Keratinocyte (primary cell): ENCODE data around the gene OASL. TPM values are rescaled to one million over a fixed set of nuclear protein-coding genes. Genes with fewer than 3 reads are reported as not detected.

Source experiments
- DNase-seq: peaks from one replicate; pipeline ENCODE4 v3.0.0-alpha.2; 2011; ENCODE audit warnings: low read depth, missing footprints, low spot score
- FAIRE-seq: peaks from 2 replicates; lab custom pipeline; 2011; peaks lifted over from hg19 to GRCh38; lab: Jason Lieb, UNC
- H2AFZ ChIP-seq: 2 replicates; pipeline ENCODE4 v1.6.0; 2012; ENCODE audit warnings: low read length, control low read depth, inconsistent platforms; ENCODE audit not compliant: control insufficient read depth
- H3K27ac ChIP-seq: 2 replicates; pipeline ENCODE4 v1.5.1; 2011; ENCODE audit warnings: low read length; ENCODE audit not compliant: control insufficient read depth, insufficient read depth
- H3K27me3 ChIP-seq: 3 replicates; pipeline ENCODE4 v1.6.0; 2011; ENCODE audit warnings: low read length; ENCODE audit not compliant: control insufficient read depth, insufficient read depth; ENCODE audit errors: extremely low read depth
- H3K36me3 ChIP-seq, 2 experiments: 2 replicates in 1 of 2; 3 replicates in 1 of 2; pipeline ENCODE4 v1.5.1; 2011; ENCODE audit warnings: low read length in 2 of 2, mild to moderate bottlenecking in 1 of 2; ENCODE audit not compliant: control insufficient read depth in 2 of 2, insufficient read depth in 2 of 2; ENCODE audit errors: extremely low read depth in 1 of 2
- H3K4me1 ChIP-seq: 3 replicates; pipeline ENCODE4 v1.5.1; 2011; ENCODE audit warnings: low read length; ENCODE audit not compliant: control insufficient read depth, insufficient read depth; ENCODE audit errors: extremely low read depth
- H3K4me2 ChIP-seq: 3 replicates; pipeline ENCODE4 v1.6.0; 2011; ENCODE audit warnings: low read depth, low read length; ENCODE audit not compliant: control insufficient read depth, insufficient read depth; ENCODE audit errors: extremely low read depth
- H3K4me3 ChIP-seq, 3 experiments: fragments of 200-600 bp in 1 of 3; sonication (generic) in 1 of 3; 2 replicates in 2 of 3; 3 replicates in 1 of 3; pipeline ENCODE4 v1.5.1; 2011 to 2016; ENCODE audit warnings: low read length in 3 of 3, mild to moderate bottlenecking in 3 of 3, control low read depth in 2 of 3, inconsistent platforms in 1 of 3, low read depth in 1 of 3, mixed read lengths in 1 of 3, mixed run types in 1 of 3, moderate library complexity in 1 of 3; ENCODE audit not compliant: control insufficient read depth in 2 of 3, insufficient read depth in 2 of 3; ENCODE audit errors: extremely low read depth in 1 of 3
- H3K79me2 ChIP-seq: 2 replicates; pipeline ENCODE4 v1.6.0; 2012; ENCODE audit warnings: low read length; ENCODE audit not compliant: control insufficient read depth, insufficient read depth
- H3K9ac ChIP-seq: 3 replicates; pipeline ENCODE4 v1.6.0; 2011; ENCODE audit warnings: low read length; ENCODE audit not compliant: control insufficient read depth, insufficient read depth; ENCODE audit errors: extremely low read depth
- H3K9me1 ChIP-seq: 3 replicates; pipeline ENCODE4 v1.6.0; 2011; ENCODE audit warnings: low read length; ENCODE audit not compliant: control insufficient read depth, insufficient read depth; ENCODE audit errors: extremely low read depth
- H3K9me3 ChIP-seq: 2 replicates; pipeline ENCODE4 v1.5.1; 2012; ENCODE audit warnings: low read depth, low read length; ENCODE audit not compliant: control insufficient read depth
- H4K20me1 ChIP-seq: 3 replicates; pipeline ENCODE4 v1.6.0; 2011; ENCODE audit warnings: low read length; ENCODE audit not compliant: control insufficient read depth, insufficient read depth; ENCODE audit errors: extremely low read depth
- EZH2 ChIP-seq: IDR thresholded peaks from one replicate; pipeline ENCODE4 v1.6.1; 2012; ENCODE audit warnings: inconsistent platforms, mild to moderate bottlenecking, low read length, moderate library complexity
- dilution Hi-C: fragments of 300-500 bp; cut with MboI; formaldehyde crosslinking; loops from one replicate; pipeline ENCODE4 v1.7.0; 2020; ENCODE audit warnings: low sequenced_read_pairs; ENCODE audit not compliant: extremely low pct_ligation_motif_present
- polyA plus RNA-seq, 5 experiments: library from polyadenylated mRNA; depleted of rRNA in 3 of 5; stranded (reverse) in 3 of 5; stranded (forward) in 1 of 5; unstranded in 1 of 5; fragments of >200 nt; gene quantifications; 1 replicate in 1 of 5; 2 replicates in 3 of 5; 3 replicates in 1 of 5; pipeline versions ENCODE4 v1.2.1 to v1.2.3, GENCODE V29; 2011 to 2012; ENCODE audit warnings: missing spikeins in 2 of 5, low read depth in 1 of 5, low replicate concordance in 1 of 5
- TF ChIP-seq, protein P1 (sequence below), 3 experiments: IDR thresholded peaks in 1 of 3; conservative IDR thresholded peaks in 1 of 3; optimal IDR thresholded peaks in 1 of 3; 2 replicates in 2 of 3; 3 replicates in 1 of 3; pipeline versions ENCODE3 to v1.5.1; 2011; ENCODE audit warnings: low read length in 3 of 3, mild to moderate bottlenecking in 3 of 3, moderate library complexity in 2 of 3, control low read depth in 1 of 3, inconsistent platforms in 1 of 3; ENCODE audit not compliant: insufficient read depth in 2 of 3; ENCODE audit errors: extremely low read depth in 1 of 3

OASL gene
- polyA plus RNA-seq, 1 donor (not counting 4 experiments of a cell fraction or from before 2014, with no cell fraction given), result 3.6 TPM

DNA sequence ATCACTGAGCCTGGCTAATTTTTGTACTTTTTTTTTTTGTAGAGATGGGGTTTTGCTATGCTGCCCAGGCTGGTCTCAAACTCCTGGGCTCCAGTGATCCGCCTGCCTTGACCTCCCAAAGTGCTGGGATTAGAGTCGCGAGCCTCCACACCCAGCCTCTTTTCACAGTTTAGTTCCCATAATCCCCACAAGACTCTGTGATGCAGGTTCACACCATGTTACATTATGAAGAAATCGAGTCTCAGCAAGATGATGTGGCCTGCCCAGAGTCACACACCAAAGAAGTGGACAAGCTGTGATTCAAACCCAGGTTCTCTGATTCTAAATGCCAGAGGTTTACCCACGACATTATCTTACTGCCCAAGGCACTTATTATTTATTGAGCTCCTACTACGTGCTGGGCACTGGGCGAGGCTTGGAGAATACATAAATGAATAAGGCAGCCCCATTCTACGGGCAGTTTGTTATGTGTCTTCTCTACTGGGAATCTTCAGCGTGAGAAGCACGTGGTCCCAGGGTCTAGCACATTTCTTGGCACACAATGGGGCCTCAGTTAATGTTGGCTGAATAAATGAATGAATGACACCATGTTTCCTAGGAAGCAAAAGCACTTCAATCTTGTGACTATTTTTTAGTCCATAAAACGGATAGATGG, 23.5 kb upstream of the OASL start:
- dilution Hi-C loops, result no loop called here
- FAIRE-seq, result no peak
- TF ChIP-seq, protein P1, sequence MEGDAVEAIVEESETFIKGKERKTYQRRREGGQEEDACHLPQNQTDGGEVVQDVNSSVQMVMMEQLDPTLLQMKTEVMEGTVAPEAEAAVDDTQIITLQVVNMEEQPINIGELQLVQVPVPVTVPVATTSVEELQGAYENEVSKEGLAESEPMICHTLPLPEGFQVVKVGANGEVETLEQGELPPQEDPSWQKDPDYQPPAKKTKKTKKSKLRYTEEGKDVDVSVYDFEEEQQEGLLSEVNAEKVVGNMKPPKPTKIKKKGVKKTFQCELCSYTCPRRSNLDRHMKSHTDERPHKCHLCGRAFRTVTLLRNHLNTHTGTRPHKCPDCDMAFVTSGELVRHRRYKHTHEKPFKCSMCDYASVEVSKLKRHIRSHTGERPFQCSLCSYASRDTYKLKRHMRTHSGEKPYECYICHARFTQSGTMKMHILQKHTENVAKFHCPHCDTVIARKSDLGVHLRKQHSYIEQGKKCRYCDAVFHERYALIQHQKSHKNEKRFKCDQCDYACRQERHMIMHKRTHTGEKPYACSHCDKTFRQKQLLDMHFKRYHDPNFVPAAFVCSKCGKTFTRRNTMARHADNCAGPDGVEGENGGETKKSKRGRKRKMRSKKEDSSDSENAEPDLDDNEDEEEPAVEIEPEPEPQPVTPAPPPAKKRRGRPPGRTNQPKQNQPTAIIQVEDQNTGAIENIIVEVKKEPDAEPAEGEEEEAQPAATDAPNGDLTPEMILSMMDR (optimal IDR thresholded peaks at IDR 0.05 in 1 of 3, IDR thresholded peaks at IDR 0.05 in 1 of 3, conservative IDR thresholded peaks at IDR 0.05 in 1 of 3; ENCODE audit: extremely low read depth in 1 of 3, insufficient read depth in 2 of 3, low read length in 3 of 3), result no peak
- TF ChIP-seq EZH2, result no peak

DNA sequence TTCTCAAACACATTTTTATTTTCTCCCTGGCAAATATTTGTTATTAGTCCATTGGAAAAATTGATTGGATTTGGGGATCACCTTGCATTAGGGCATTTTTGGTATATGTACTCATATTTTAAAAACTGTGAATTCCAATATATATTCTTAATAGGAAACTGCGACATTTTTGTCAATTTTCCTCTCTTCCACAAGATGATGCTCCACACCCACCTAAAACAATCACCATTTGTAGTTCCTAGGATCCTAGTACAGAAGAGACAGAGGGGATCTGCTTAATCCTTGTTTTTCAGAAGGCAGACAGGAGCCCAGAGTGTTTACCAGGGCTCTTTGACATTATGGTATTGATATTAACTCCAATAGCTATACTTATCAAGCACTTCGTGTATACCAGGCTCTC, 22.8 kb upstream of the OASL start:
- H3K4me1 ChIP-seq, result peaks cover 3% of the 10 kb centered on the region

More for the DNA sequence above, 23.5 kb upstream of the OASL start:
- Histone ChIP-seq H3K27ac (no peak overlapping the region), H3K4me2 (no peak overlapping the region), H2AFZ (no peak overlapping the region), H3K27me3 (no peaks in the 10 kb centered on the region), H3K4me3 (no peak overlapping the region), H3K36me3 (no peaks in the 10 kb centered on the region), H3K4me1 (peaks cover 3% of the 10 kb centered on the region), H4K20me1 (no peaks in the 10 kb centered on the region), H3K9me3 (no peaks in the 10 kb centered on the region), H3K79me2 (no peaks in the 10 kb centered on the region), H3K9me1 (no peaks in the 10 kb centered on the region), H3K9ac (no peak overlapping the region)
- DNase-seq, result no peak

More for the DNA sequence above, 22.8 kb upstream of the OASL start:
- Histone ChIP-seq H3K4me2 (no peak overlapping the region), H2AFZ (no peak overlapping the region), H3K9me1 (no peaks in the 10 kb centered on the region), H3K27ac (no peak overlapping the region), H3K79me2 (no peaks in the 10 kb centered on the region), H3K36me3 (no peaks in the 10 kb centered on the region), H4K20me1 (no peaks in the 10 kb centered on the region), H3K4me3 (no peak overlapping the region), H3K9ac (no peak overlapping the region), H3K27me3 (no peaks in the 10 kb centered on the region), H3K9me3 (no peaks in the 10 kb centered on the region)
- FAIRE-seq, result no peak
- TF ChIP-seq, protein P1 (optimal IDR thresholded peaks at IDR 0.05 in 1 of 3, IDR thresholded peaks at IDR 0.05 in 1 of 3, conservative IDR thresholded peaks at IDR 0.05 in 1 of 3; ENCODE audit: extremely low read depth in 1 of 3, insufficient read depth in 2 of 3, low read length in 3 of 3), result no peak
- TF ChIP-seq EZH2, result no peak
- no peak for DNase-seq
- dilution Hi-C loops, result no loop called here
